Gastrocnemius medialis (tissue), 4 donors: ENCODE measurements around the gene OBSCN.

ENCODE experiments used
- POLR2A ChIP-seq, 2 donors: fragments of 450-650 bp; IDR thresholded peaks; one replicate each; pipeline ENCODE4 v1.6.1; 2017; ENCODE audit warnings: antibody characterized with exemption in 2 of 2, mild to moderate bottlenecking in 2 of 2, moderate library complexity in 2 of 2
- TF ChIP-seq, protein P1 (sequence below), 5 experiments: fragments of 450-650 bp in 3 of 5; fragments of 200-600 bp in 2 of 5; sonication (generic) in 2 of 5; IDR thresholded peaks in 4 of 5; conservative IDR thresholded peaks in 1 of 5; 1 replicate in 4 of 5; 2 replicates in 1 of 5; pipeline ENCODE4 v1.5.1; 2016 to 2019; ENCODE audit warnings: antibody characterized with exemption in 5 of 5, mild to moderate bottlenecking in 3 of 5, moderate library complexity in 3 of 5

DNA sequence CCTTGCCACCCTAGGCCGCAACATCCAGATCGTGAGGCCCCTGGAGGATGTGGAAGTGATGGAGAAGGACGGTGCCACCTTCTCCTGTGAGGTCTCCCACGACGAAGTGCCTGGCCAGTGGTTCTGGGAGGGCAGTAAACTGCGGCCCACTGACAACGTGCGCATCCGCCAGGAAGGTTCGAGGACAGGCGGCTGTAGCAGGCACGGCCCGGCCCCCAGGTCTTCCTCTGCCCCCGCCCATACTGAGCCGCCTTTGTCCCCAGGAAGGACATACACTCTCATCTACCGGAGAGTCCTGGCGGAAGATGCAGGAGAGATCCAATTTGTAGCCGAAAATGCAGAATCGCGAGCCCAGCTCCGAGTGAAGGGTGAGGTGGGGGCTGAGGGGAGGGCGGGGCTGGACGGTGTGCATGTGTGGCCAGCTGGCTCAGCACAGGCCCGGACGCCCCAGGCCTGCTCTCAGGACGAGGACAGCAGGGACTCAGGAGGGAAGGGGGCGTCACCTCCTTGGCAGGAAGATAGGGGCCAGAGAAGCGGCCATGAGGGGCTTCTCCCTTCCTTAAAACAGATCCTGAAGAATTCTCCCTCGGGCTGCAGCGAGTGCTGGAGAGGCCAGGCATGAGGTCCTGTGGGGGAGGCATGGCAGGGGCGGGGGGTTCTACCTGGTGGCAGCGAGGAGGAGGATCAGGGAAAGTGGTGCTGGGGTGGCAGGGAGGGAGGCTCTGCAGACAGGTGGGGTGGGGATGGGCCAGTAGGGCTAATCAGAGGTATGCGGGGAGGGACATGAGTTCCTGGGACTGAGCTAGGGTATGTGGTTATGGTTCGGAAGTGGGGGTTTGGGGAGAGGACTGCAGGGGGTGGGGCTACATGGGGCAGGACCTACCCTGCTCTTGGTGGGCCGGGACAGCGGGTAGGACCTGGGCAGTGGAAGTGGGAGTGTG is 69.9 kb downstream of the OBSCN start:
- TF ChIP-seq, protein P1, sequence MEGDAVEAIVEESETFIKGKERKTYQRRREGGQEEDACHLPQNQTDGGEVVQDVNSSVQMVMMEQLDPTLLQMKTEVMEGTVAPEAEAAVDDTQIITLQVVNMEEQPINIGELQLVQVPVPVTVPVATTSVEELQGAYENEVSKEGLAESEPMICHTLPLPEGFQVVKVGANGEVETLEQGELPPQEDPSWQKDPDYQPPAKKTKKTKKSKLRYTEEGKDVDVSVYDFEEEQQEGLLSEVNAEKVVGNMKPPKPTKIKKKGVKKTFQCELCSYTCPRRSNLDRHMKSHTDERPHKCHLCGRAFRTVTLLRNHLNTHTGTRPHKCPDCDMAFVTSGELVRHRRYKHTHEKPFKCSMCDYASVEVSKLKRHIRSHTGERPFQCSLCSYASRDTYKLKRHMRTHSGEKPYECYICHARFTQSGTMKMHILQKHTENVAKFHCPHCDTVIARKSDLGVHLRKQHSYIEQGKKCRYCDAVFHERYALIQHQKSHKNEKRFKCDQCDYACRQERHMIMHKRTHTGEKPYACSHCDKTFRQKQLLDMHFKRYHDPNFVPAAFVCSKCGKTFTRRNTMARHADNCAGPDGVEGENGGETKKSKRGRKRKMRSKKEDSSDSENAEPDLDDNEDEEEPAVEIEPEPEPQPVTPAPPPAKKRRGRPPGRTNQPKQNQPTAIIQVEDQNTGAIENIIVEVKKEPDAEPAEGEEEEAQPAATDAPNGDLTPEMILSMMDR (IDR thresholded peaks at IDR 0.05 in 4 of 5, conservative IDR thresholded peaks at IDR 0.05 in 1 of 5), result no peak
- TF ChIP-seq POLR2A (IDR thresholded peaks at IDR 0.05), result no peak
